Ectodermal cell (in vitro differentiated cells): Measurements from ENCODE around the gene CCDC57.
"Not testable (repeated sequence)": the region's sequence is repeated elsewhere in the genome, so short reads cannot be mapped to it uniquely, and the experiment has no call there.

Experiments
- H3K27ac ChIP-seq: 2 replicates; pipeline ENCODE4 v1.7.0; 2013; ENCODE audit warnings: mild to moderate bottlenecking, low read depth, low read length; ENCODE audit not compliant: insufficient read depth, poor library complexity, severe bottlenecking
- H3K27me3 ChIP-seq: 2 replicates; pipeline ENCODE4 v1.7.0; 2013; ENCODE audit warnings: mild to moderate bottlenecking, low read length; ENCODE audit not compliant: insufficient read depth, control insufficient read depth, poor library complexity, severe bottlenecking
- H3K36me3 ChIP-seq: one replicate; pipeline ENCODE4 v1.7.0; 2013; ENCODE audit warnings: low read length; ENCODE audit not compliant: control insufficient read depth, insufficient read depth
- H3K4me1 ChIP-seq: one replicate; pipeline ENCODE4 v1.7.0; 2013; ENCODE audit warnings: low read length; ENCODE audit not compliant: control insufficient read depth, insufficient read depth
- H3K4me3 ChIP-seq: 2 replicates; pipeline ENCODE4 v1.7.0; 2013; ENCODE audit warnings: low read depth, low read length, control low read depth; ENCODE audit not compliant: insufficient read depth
- H3K9me3 ChIP-seq: 2 replicates; pipeline ENCODE4 v1.7.0; 2013; ENCODE audit warnings: mild to moderate bottlenecking, low read length, moderate library complexity; ENCODE audit not compliant: control insufficient read depth
- WGBS, 2 experiments: methylation state at CpG; one replicate each; pipeline ENCODE4 v1.1.7; 2013; ENCODE audit warnings: missing lambda C conversion rate in 2 of 2; 5-methylcytosine and 5-hydroxymethylcytosine counted together

Gene CCDC57

GRCh38 chr17:82174042-82174857, 38.4 kb downstream of the CCDC57 start:
- not testable (repeated sequence) for H3K27ac ChIP-seq, H3K36me3 ChIP-seq, H3K9me3 ChIP-seq, H3K4me3 ChIP-seq
- Histone ChIP-seq H3K27me3 (peaks cover 54% of the 10 kb centered on the region), H3K4me1 (peaks cover 12% of the 10 kb centered on the region)
- 6 to 7% methylated on average over 17 of the region's 17 CpGs for WGBS, 2 experiments

GRCh38 chr17:82173351-82174041, 39.1 kb downstream of the CCDC57 start:
- H3K36me3 ChIP-seq: peaks cover 7% of the 10 kb centered on the region
- 43% methylated on average over 18 of the region's 18 CpGs for WGBS, 2 experiments

DNA sequence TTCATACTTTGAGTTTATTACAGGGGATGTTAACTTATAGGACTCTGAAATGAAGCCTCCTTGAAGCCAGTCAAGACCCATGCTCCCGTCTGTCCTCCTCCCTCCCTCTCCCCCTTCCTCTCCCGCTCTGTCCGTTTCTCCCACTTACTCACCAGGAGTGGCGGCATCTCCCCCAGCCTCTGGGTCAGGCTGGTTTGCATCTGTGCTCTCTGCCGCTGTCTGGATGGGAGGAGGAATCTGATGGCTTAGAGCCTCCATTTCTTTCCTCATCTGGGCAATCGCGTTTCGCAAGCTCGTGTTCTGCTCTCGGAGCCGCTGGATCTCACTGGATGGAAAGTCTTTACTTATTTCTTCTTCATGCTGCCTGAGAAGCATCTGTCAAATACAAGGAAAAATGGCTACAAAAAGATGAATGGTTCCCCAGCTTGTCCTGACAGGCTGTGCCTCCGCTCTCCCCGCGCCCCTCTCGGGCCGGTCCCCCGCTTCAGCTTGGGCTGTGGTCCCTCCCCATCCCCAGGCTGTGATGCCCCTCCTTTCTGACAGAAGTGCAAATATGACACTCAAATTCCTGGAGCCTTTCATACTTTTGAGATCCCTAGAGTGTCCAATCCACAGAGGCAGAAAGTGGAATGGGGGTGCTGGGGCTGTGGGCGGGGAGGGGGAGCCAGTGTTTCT, 40.0 kb downstream of the CCDC57 start:
- Histone ChIP-seq H3K27ac (no peak overlapping the region), H3K4me3 (no peak overlapping the region), H3K36me3 (peaks cover 1% of the 10 kb centered on the region), H3K9me3 (no peaks in the 10 kb centered on the region), H3K27me3 (peaks cover 51% of the 10 kb centered on the region), H3K4me1 (peaks cover 12% of the 10 kb centered on the region)
- 84 to 86% methylated on average over 18 of the region's 18 CpGs for WGBS, 2 experiments

More at GRCh38 chr17:82173351-82174041, 39.1 kb downstream of the CCDC57 start:
- H3K27me3 ChIP-seq: peaks cover 54% of the 10 kb centered on the region
- peaks cover 12% of the 10 kb centered on the region for H3K4me1 ChIP-seq
- H3K27ac ChIP-seq: no peak overlapping the region
- no peaks in the 10 kb centered on the region for H3K9me3 ChIP-seq
- no peak overlapping the region for H3K4me3 ChIP-seq

GRCh38 chr17:82171750-82172375, 40.8 kb downstream of the CCDC57 start:
- Histone ChIP-seq H3K9me3 (no peaks in the 10 kb centered on the region), H3K36me3 (no peaks in the 10 kb centered on the region), H3K4me3 (no peak overlapping the region), H3K27ac (no peak overlapping the region), H3K27me3 (peaks cover 49% of the 10 kb centered on the region), H3K4me1 (peaks cover 12% of the 10 kb centered on the region)
- WGBS, 2 experiments: 93 to 94% methylated on average over 14 of the region's 14 CpGs

GRCh38 chr17:82170412-82170961, 42.2 kb downstream of the CCDC57 start:
- 85 to 86% methylated on average over 19 of the region's 19 CpGs for WGBS, 2 experiments
- Histone ChIP-seq H3K4me3 (no peak overlapping the region), H3K9me3 (no peaks in the 10 kb centered on the region), H3K4me1 (peaks cover 12% of the 10 kb centered on the region), H3K27me3 (peaks cover 37% of the 10 kb centered on the region), H3K36me3 (no peaks in the 10 kb centered on the region), H3K27ac (no peak overlapping the region)

- H3K36me3 ChIP-seq: no peaks in the 10 kb centered on the region
- 89 to 93% methylated on average over 3 to 5 of the region's 6 CpGs for WGBS, 2 experiments
- no peak overlapping the region for H3K27ac ChIP-seq
- no peak overlapping the region for H3K4me3 ChIP-seq
- H3K4me1 ChIP-seq: peaks cover 3% of the 10 kb centered on the region
- no peaks in the 10 kb centered on the region for H3K9me3 ChIP-seq
- peaks cover 18% of the 10 kb centered on the region for H3K27me3 ChIP-seq
Observed at GRCh38 chr17:82168568-82168967, 44.1 kb downstream of the CCDC57 start.

DNA sequence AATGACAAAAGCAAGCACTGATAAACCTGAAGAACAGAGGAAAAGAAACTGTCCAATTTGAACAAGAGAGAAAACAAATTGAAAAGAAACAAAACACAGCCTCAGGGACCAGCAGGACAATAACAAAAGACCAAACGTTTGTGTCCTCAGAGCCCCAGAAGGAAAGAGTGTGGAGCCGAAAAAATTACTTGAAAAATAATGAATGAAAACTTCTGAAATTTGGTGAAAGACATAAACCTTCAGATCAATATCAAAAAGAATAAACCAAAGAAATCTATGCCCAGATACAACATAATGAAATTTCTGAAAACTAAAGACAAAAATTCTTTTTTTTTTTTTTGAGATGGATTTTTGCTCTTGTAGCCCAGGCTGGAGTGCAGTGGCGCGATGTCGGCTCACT, 45.6 kb downstream of the CCDC57 start:
- H3K36me3 ChIP-seq: no peaks in the 10 kb centered on the region
- no peaks in the 10 kb centered on the region for H3K9me3 ChIP-seq
- no peak overlapping the region for H3K4me3 ChIP-seq
- no peak overlapping the region for H3K27ac ChIP-seq
- H3K27me3 ChIP-seq: peaks cover 3% of the 10 kb centered on the region
- H3K4me1 ChIP-seq: no peaks in the 10 kb centered on the region
- WGBS, 2 experiments: 96 to 98% methylated on average over 5 of the region's 5 CpGs

- WGBS, 2 experiments: 89 to 90% methylated on average over 1 to 3 of the region's 3 CpGs
- H3K4me3 ChIP-seq: no peak overlapping the region
- no peaks in the 10 kb centered on the region for H3K27me3 ChIP-seq
- H3K36me3 ChIP-seq: peaks cover 5% of the 10 kb centered on the region
- H3K9me3 ChIP-seq: no peaks in the 10 kb centered on the region
- no peak overlapping the region for H3K27ac ChIP-seq
- H3K4me1 ChIP-seq: no peaks in the 10 kb centered on the region
Observed at GRCh38 chr17:82164853-82165252, 47.8 kb downstream of the CCDC57 start.

- Histone ChIP-seq H3K27me3 (no peaks in the 10 kb centered on the region), H3K4me1 (no peaks in the 10 kb centered on the region), H3K4me3 (no peak overlapping the region), H3K9me3 (no peaks in the 10 kb centered on the region), H3K27ac (no peak overlapping the region), H3K36me3 (peaks cover 5% of the 10 kb centered on the region)
- 82 to 83% methylated on average over 8 of the region's 8 CpGs for WGBS, 2 experiments
Observed at GRCh38 chr17:82161216-82161615, 51.4 kb downstream of the CCDC57 start.
